ENCODE results near the gene FAM110A. TPM values are rescaled to one million over a fixed set of nuclear protein-coding genes. Genes with fewer than 3 reads are reported as not detected.

FAM110A gene
- total RNA-seq = 4.4 and 4.5 TPM in 2 replicates

GRCh38 chr20:833450-834150 is at the start of gene FAM110A:
Gene FAM110A, plus strand, starts transcription at chr20:833715. Its CDS starts 11,090 bp downstream, at chr20:844805.

Other genes starting within 250 kb of the FAM110A start
- 0.13 and 0.14 TPM in 2 replicates for gene TCF15, start 223.4 kb upstream of the FAM110A start, total RNA-seq
- 38.2 and 46.2 TPM in 2 replicates for gene SRXN1, start 180.5 kb upstream of the FAM110A start, total RNA-seq
- gene SCRT2, start 157.9 kb upstream of the FAM110A start, total RNA-seq = not detected in 2 replicates
- gene SLC52A3, start 65.2 kb upstream of the FAM110A start, total RNA-seq = 0.07 TPM in 1 of 2 replicates, not detected in the other
- gene ANGPT4, start 82.6 kb downstream of the FAM110A start, total RNA-seq = not detected in 2 replicates
- gene RSPO4, start 168.6 kb downstream of the FAM110A start, total RNA-seq = not detected in 2 replicates